ENCODE data around the gene PPP2R5B. TPM values are rescaled to one million over a fixed set of nuclear protein-coding genes. Genes with fewer than 3 reads are reported as not detected.

The PPP2R5B gene
- total RNA-seq, 1 donor from 2014 or later = 26.9 TPM

DNA sequence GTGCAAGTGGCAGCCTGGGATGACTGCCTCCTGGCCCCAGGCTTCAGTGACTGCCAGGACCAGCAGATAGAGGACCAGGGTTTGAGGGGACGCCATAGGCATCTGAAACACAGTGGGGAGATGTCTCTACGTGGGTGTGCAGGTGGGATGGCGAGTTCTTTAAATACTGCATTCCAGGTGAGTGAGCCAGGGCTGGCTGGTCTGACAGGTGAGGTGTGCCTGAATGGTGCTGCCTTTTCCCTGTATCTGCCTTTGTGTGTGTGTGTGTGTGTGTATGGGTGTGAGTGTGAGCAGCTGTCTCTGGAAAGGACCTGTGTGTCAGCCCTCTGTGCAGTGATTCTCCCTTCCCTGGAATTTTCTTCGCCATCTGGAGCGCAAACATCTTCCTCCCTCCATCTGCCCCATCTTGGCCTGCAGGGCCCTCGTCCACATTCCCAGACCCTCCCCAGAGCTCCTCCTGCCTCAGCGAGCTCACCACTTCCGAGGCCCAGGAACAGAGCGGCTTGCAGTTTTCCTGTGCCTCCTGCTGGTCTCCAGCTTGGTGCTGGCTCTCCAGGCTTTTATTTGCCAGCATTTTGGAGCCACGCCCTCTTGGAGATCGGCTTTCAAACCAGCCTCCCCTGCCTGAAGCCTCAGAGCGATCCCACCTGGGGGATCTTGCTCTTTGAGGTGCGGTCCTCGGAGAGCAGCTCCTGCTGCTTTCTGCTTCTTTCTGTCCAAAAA lies 11.0 kb downstream of the PPP2R5B start, which contains the start of gene GPHA2:
Gene GPHA2 (minus strand): TSS at position 535 of the 723 bp plus-strand sequence. CDS start 433 bp downstream, at position 102.
- Histone ChIP-seq H3K36me3 (ENCODE audit: control insufficient read depth, insufficient read depth, low read length) (no peaks in the 10 kb centered on the region), H3K4me3 (ENCODE audit: low read depth, low read length) (no peak within 1 kb of the TSS), H3K27me3 (ENCODE audit: control insufficient read depth, insufficient read depth, low read length) (no peaks in the 10 kb centered on the region)
- TF ChIP-seq, protein P1, sequence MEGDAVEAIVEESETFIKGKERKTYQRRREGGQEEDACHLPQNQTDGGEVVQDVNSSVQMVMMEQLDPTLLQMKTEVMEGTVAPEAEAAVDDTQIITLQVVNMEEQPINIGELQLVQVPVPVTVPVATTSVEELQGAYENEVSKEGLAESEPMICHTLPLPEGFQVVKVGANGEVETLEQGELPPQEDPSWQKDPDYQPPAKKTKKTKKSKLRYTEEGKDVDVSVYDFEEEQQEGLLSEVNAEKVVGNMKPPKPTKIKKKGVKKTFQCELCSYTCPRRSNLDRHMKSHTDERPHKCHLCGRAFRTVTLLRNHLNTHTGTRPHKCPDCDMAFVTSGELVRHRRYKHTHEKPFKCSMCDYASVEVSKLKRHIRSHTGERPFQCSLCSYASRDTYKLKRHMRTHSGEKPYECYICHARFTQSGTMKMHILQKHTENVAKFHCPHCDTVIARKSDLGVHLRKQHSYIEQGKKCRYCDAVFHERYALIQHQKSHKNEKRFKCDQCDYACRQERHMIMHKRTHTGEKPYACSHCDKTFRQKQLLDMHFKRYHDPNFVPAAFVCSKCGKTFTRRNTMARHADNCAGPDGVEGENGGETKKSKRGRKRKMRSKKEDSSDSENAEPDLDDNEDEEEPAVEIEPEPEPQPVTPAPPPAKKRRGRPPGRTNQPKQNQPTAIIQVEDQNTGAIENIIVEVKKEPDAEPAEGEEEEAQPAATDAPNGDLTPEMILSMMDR (IDR thresholded peaks at IDR 0.05; ENCODE audit: insufficient read depth, low read length, poor library complexity, severe bottlenecking) = no peak
- DNase-seq (ENCODE audit: low read depth) = no peak

DNA sequence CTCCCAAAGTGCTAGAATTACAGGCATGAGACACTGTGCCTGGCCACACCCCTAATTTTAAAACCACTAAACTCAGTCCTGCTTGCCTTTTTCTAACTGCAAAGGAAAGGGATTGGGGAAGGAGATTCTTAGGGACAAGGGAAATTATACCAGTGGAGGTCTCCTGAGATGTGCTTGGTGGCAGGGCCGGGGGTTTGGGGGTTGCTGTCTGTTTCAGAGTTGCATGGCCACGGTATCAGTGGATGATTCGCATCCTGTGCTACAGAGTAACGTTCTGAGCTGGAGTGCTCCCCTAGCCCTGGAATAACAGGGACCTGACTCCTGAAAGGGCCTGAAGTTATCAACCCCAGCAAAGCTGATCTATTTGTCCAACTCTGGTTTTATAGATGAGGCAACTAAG lies 12.1 kb downstream of the PPP2R5B start:
- Histone ChIP-seq H3K36me3 (ENCODE audit: control insufficient read depth, insufficient read depth, low read length) (no peaks in the 10 kb centered on the region), H3K27me3 (ENCODE audit: control insufficient read depth, insufficient read depth, low read length) (no peaks in the 10 kb centered on the region), H3K4me3 (ENCODE audit: low read depth, low read length) (no peak overlapping the region)
- no peak for DNase-seq (ENCODE audit: low read depth)
- TF ChIP-seq, protein P1 (IDR thresholded peaks at IDR 0.05; ENCODE audit: insufficient read depth, low read length, poor library complexity, severe bottlenecking) = no peak

DNA sequence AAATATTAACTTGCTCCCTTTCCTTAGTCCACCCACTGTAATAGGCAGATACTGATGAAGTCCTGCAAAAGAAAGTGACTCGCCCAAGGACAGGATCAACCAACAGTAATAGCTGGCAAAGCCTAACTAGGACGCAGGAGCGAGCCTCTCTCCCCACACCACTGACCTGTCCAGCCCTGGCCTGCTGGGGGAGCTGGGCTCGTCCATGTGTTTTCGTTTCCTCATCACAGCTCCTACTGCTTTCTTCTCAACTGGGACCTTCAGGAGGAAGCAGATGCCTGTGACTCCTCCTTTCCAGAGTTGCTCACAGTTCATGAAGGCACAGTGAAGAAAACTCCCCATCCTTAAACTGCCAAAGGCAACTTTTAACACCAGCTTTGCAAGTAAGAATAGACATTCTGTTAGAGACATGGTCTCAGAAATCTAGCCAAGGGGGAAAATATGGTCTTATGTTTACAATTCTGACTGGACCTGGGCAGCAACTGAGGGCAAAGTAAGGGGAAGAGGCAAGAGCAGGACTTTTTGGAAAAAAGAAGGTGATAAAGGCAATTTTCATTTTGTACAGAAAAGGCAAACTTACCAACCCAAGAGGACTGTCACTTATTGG lies 22.8 kb downstream of the PPP2R5B start:
- no peaks in the 10 kb centered on the region for H3K27me3 ChIP-seq (ENCODE audit: control insufficient read depth, insufficient read depth, low read length)
- TF ChIP-seq, protein P1 (IDR thresholded peaks at IDR 0.05; ENCODE audit: insufficient read depth, low read length, poor library complexity, severe bottlenecking) = no peak
- no peak overlapping the region for H3K4me3 ChIP-seq (ENCODE audit: low read depth, low read length)
- no peaks in the 10 kb centered on the region for H3K36me3 ChIP-seq (ENCODE audit: control insufficient read depth, insufficient read depth, low read length)
- DNase-seq (ENCODE audit: low read depth) = no peak

DNA sequence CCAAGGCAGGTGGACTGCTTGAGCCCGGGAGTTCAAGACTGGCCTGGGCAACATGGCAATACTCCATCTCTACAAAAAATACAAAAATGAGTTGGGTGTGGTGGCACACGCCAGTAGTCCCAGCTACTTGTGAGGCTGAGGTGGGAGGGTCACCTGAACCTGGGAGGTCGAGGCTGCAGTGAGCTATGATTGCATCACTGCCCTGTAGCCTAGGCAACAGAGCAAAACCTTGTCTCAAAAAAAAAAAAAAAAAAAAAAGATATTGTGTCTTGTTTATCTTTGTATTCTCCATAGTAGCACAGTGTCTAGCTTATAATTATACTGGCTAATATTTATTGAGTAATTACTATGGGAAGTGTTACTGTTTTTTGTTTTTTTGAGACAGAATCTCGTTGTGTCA lies 27.0 kb downstream of the PPP2R5B start:
- TF ChIP-seq, protein P1 (IDR thresholded peaks at IDR 0.05; ENCODE audit: insufficient read depth, low read length, poor library complexity, severe bottlenecking) = no peak
- Histone ChIP-seq H3K4me3 (ENCODE audit: low read depth, low read length) (no peak overlapping the region), H3K27me3 (ENCODE audit: control insufficient read depth, insufficient read depth, low read length) (no peaks in the 10 kb centered on the region), H3K36me3 (ENCODE audit: control insufficient read depth, insufficient read depth, low read length) (no peaks in the 10 kb centered on the region)
- no peak for DNase-seq (ENCODE audit: low read depth)

DNA sequence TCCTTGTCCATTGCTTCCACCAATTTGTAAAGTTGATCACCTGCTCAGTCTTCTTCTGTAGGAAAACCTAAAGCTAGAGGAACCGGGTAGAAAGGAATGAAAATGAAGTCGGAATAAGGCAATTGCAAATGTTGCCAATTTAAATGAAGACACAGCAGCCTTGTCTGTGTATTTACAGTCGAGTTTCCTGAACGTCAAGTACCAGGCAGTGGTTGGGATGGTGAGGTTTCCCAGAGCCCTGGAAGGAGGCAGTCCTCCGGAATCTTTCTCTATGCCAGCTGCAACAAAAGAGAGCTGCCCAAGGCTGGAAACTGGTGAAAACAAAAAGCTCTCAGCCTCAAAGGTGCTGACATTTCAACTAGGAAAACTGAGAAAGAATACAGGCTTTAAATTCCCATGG lies 29.7 kb downstream of the PPP2R5B start:
- TF ChIP-seq, protein P1 (IDR thresholded peaks at IDR 0.05; ENCODE audit: insufficient read depth, low read length, poor library complexity, severe bottlenecking) = no peak
- H3K27me3 ChIP-seq (ENCODE audit: control insufficient read depth, insufficient read depth, low read length) = no peaks in the 10 kb centered on the region
- DNase-seq (ENCODE audit: low read depth) = no peak
- no peak overlapping the region for H3K4me3 ChIP-seq (ENCODE audit: low read depth, low read length)
- no peaks in the 10 kb centered on the region for H3K36me3 ChIP-seq (ENCODE audit: control insufficient read depth, insufficient read depth, low read length)
